Measurements from ENCODE around the gene TAF6L. TPM values are rescaled to one million over a fixed set of nuclear protein-coding genes. Genes with fewer than 3 reads are reported as not detected.
A peak's percentile ranks its signal among the peaks of the same experiment; 100 is the strongest.

TAF6L gene
- total and polyA plus RNA-seq, 3 experiments from 2014 or later: 9.6 to 24.1 (median 21.8) TPM

DNA sequence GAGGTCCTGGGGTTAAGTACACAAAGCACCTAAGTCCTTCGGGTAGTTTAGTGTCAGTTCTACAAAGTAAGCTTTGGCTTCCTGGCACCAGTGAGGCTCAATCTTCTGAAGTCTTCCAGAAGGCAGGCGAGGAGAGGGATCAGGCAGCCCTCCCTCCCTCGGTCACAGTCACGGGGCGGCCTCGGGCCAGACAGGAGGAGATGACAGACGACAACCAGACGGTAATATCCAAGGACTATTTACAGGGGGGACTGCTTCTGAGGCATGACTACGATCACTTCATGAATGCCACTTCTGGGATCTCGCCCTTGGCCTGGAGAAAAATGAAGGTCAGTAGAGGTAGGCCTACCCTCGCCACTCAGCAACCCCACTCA lies 21.0 kb downstream of the TAF6L start:
- peak in 1 of 5 donors; percentile 27 for DNase-seq
- H3K36me3 Mint-ChIP-seq: peaks cover 0 to 82% (median 14%) of the 10 kb centered on the region in 3 donors
- H3K4me1 Mint-ChIP-seq: peaks cover 36 to 56% (median 56%) of the 10 kb centered on the region in 3 donors
- peak overlapping the region; percentile 84 for H3K27ac ChIP-seq (ENCODE audit: low read depth, low read length)
- H3K27ac Mint-ChIP-seq: peak overlapping the region; percentile 67 to 100 (median 96)
- ChIA-PET CTCF (interaction anchor here (0.7 to 0.9 kb wide), 2 partner anchors 35 to 201 kb away, joined by 3 read pairs; partner anchors contain the start of gene TUT1), POLR2A (interaction anchor here (0.5 to 3.7 kb wide), 6 partner anchors 39 to 89 kb away, joined by 3 to 17 read pairs (median 3); partner anchors contain the start of genes SLC3A2, STX5 and WDR74)
- H3K9me3 Mint-ChIP-seq: no peaks in the 10 kb centered on the region
- H3K4me3 ChIP-seq (ENCODE audit: low read length): peak overlapping the region; percentile 79
- H3K36me3 ChIP-seq (ENCODE audit: insufficient read depth, low read length): peaks cover 51% of the 10 kb centered on the region
- H3K27me3 Mint-ChIP-seq: no peaks in the 10 kb centered on the region
- H3K4me1 ChIP-seq (ENCODE audit: insufficient read depth, low read length): peaks cover 30% of the 10 kb centered on the region
- H3K4me3 Mint-ChIP-seq: peak overlapping the region; percentile 85 to 97 (median 90)
- H3K27me3 ChIP-seq (ENCODE audit: insufficient read depth, low read length, poor library complexity, severe bottlenecking): no peaks in the 10 kb centered on the region
- no peaks in the 10 kb centered on the region for H3K9me3 ChIP-seq (ENCODE audit: low read length)

- CTCF ChIA-PET: interaction anchor here (1.0 to 1.3 kb wide), 2 partner anchors 43 to 47 kb away, joined by 3 read pairs; no protein-coding TSS in a partner anchor
- peaks cover 21% of the 10 kb centered on the region for H3K4me1 ChIP-seq (ENCODE audit: insufficient read depth, low read length)
- peak overlapping the region in 2 of 7 donors; percentile 5 to 41 for H3K4me3 Mint-ChIP-seq
- H3K27ac Mint-ChIP-seq: peak overlapping the region in 6 of 8 donors; percentile 18 to 76 (median 49)
- H3K4me3 ChIP-seq (ENCODE audit: low read length): no peak overlapping the region
- H3K9me3 ChIP-seq (ENCODE audit: low read length): no peaks in the 10 kb centered on the region
- H3K36me3 Mint-ChIP-seq: peaks cover 4 to 87% (median 19%) of the 10 kb centered on the region in 3 donors
- DNase-seq: no peak
- H3K9me3 Mint-ChIP-seq: no peaks in the 10 kb centered on the region
- no peaks in the 10 kb centered on the region for H3K27me3 ChIP-seq (ENCODE audit: insufficient read depth, low read length, poor library complexity, severe bottlenecking)
- peaks cover 24 to 40% (median 38%) of the 10 kb centered on the region in 3 donors for H3K4me1 Mint-ChIP-seq
- peaks cover 67% of the 10 kb centered on the region for H3K36me3 ChIP-seq (ENCODE audit: insufficient read depth, low read length)
- H3K27me3 Mint-ChIP-seq: no peaks in the 10 kb centered on the region
- H3K27ac ChIP-seq (ENCODE audit: low read depth, low read length): no peak overlapping the region
- POLR2A ChIA-PET: interaction anchor here (0.6 to 1.2 kb wide), 7 partner anchors 16 to 165 kb away, joined by 3 to 7 read pairs (median 3); partner anchors contain the start of genes SLC3A2 and ZBTB3
Measured at GRCh38 chr11:62794201-62794775, 23.1 kb downstream of the TAF6L start.

DNA sequence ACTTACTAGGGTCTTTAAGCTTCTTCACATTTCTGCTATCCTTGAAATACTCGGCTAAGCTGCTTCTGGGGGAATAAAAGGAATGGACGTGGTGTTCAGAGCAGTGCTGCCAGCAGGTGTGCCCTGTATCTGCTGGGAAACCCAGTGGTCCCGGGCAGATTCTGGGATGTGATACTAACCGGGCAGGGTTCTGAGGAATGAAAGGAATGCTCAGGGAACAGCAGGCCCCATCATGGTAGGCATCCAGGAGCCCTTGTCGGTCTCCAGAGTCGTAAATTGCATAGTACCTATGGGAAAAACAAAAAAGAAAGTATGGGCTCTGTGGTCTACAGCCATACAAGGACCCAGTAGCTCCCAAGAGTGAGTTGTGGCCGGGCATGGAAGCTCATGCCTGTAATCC lies 25.1 kb downstream of the TAF6L start:
- Histone ChIP-seq H3K9me3 (ENCODE audit: low read length) (no peaks in the 10 kb centered on the region), H3K4me3 (ENCODE audit: low read length) (no peak overlapping the region), H3K27ac (ENCODE audit: low read depth, low read length) (no peak overlapping the region), H3K4me1 (ENCODE audit: insufficient read depth, low read length) (peaks cover 11% of the 10 kb centered on the region), H3K36me3 (ENCODE audit: insufficient read depth, low read length) (peaks cover 79% of the 10 kb centered on the region), H3K27me3 (ENCODE audit: insufficient read depth, low read length, poor library complexity, severe bottlenecking) (no peaks in the 10 kb centered on the region)
- H3K36me3 Mint-ChIP-seq: peaks cover 4 to 88% (median 21%) of the 10 kb centered on the region in 3 donors
- ChIA-PET CTCF (interaction anchor here (1.0 to 2.0 kb wide), 3 partner anchors 9 to 21 kb away, joined by 3 to 6 read pairs (median 3); no protein-coding TSS in a partner anchor), POLR2A (interaction anchor here (0.6 to 1.0 kb wide), 5 partner anchors 9 to 117 kb away, joined by 3 to 5 read pairs (median 4); partner anchors contain the start of gene NXF1)
- no peak overlapping the region for H3K4me3 Mint-ChIP-seq
- H3K27ac Mint-ChIP-seq: peak overlapping the region in 4 of 8 donors; percentile 32 to 63 (median 48)
- DNase-seq: no peak
- no peaks in the 10 kb centered on the region for H3K27me3 Mint-ChIP-seq
- no peaks in the 10 kb centered on the region for H3K9me3 Mint-ChIP-seq
- peaks cover 10 to 23% (median 20%) of the 10 kb centered on the region in 3 donors for H3K4me1 Mint-ChIP-seq

DNA sequence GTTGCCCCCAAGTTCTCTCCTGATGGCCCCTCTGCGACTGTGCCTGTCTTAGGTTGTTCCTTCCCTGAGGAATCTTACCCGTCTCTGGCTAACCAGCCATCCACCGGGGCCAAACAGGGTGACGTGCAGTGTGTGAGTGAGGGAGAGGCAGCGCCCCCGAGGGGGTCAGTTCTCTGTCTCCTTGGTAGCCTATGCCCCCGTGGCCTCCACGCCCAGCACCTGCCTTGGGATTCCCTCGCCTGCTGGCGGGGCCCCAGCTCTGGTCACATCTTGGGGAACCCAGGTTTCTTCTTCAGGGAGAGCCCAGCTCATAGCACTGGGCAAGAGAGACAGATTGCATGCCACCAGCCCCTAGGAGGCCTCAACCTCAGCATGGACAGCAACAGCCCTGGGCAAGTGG lies 28.3 kb downstream of the TAF6L start:
- ChIA-PET CTCF (interaction anchor here (2.4 kb wide), 1 partner anchor 13 kb away, joined by 13 read pairs; the partner anchor contains the start of gene TMEM179B), POLR2A (interaction anchor here (1.2 kb wide), 1 partner anchor 42 kb away, joined by 4 read pairs; no protein-coding TSS in a partner anchor)
- Histone ChIP-seq H3K9me3 (ENCODE audit: low read length) (no peaks in the 10 kb centered on the region), H3K27ac (ENCODE audit: low read depth, low read length) (no peak overlapping the region), H3K27me3 (ENCODE audit: insufficient read depth, low read length, poor library complexity, severe bottlenecking) (no peaks in the 10 kb centered on the region), H3K4me1 (ENCODE audit: insufficient read depth, low read length) (peaks cover 17% of the 10 kb centered on the region), H3K36me3 (ENCODE audit: insufficient read depth, low read length) (peaks cover 79% of the 10 kb centered on the region), H3K4me3 (ENCODE audit: low read length) (no peak overlapping the region)
- Mint-ChIP-seq H3K4me1 (peaks cover 16 to 30% (median 17%) of the 10 kb centered on the region in 3 donors), H3K4me3 (peak overlapping the region in 1 of 7 donors; percentile 45), H3K27ac (no peak overlapping the region), H3K27me3 (no peaks in the 10 kb centered on the region), H3K9me3 (no peaks in the 10 kb centered on the region), H3K36me3 (peaks cover 4 to 92% (median 21%) of the 10 kb centered on the region in 3 donors)
- DNase-seq: no peak

DNA sequence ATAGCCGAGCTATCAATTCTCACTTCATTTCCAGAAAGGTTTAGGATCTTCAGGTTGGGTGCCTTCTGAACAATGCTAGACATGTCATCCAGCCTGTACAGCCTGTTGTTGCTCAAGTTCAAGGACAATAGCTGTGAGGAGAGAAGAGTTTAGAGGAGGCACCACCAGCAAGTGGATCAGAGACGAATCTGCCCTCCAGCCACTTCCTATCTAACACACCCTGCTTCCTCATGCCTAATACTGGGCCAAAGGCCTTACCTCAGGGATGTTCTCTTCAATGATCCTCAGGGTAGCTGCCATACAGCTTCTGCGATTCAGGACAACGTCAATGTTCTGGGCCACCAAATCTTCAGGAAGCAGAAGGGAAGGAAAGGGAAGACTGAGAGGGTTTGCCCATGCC lies 29.9 kb downstream of the TAF6L start:
- H3K27ac Mint-ChIP-seq: peak overlapping the region in 4 of 8 donors; percentile 12 to 78 (median 22)
- H3K9me3 Mint-ChIP-seq: no peaks in the 10 kb centered on the region
- peaks cover 23 to 44% (median 28%) of the 10 kb centered on the region in 3 donors for H3K4me1 Mint-ChIP-seq
- Histone ChIP-seq H3K27ac (ENCODE audit: low read depth, low read length) (no peak overlapping the region), H3K4me1 (ENCODE audit: insufficient read depth, low read length) (peaks cover 21% of the 10 kb centered on the region), H3K9me3 (ENCODE audit: low read length) (no peaks in the 10 kb centered on the region), H3K36me3 (ENCODE audit: insufficient read depth, low read length) (peaks cover 64% of the 10 kb centered on the region), H3K27me3 (ENCODE audit: insufficient read depth, low read length, poor library complexity, severe bottlenecking) (no peaks in the 10 kb centered on the region), H3K4me3 (ENCODE audit: low read length) (no peak overlapping the region)
- POLR2A ChIA-PET: interaction anchor here (0.5 to 2.3 kb wide), 3 partner anchors 14 to 161 kb away, joined by 3 to 14 read pairs (median 6); partner anchors contain the start of genes TMEM179B and WDR74
- CTCF ChIA-PET: interaction anchor here (2.4 kb wide), 1 partner anchor 14 kb away, joined by 13 read pairs; the partner anchor contains the start of gene TMEM179B
- no peak for DNase-seq
- H3K27me3 Mint-ChIP-seq: peaks cover 0 to 3% of the 10 kb centered on the region in 2 donors
- peaks cover 4 to 86% (median 16%) of the 10 kb centered on the region in 3 donors for H3K36me3 Mint-ChIP-seq
- peak overlapping the region in 2 of 7 donors; percentile 28 to 62 for H3K4me3 Mint-ChIP-seq

- CTCF ChIA-PET: interaction anchor here (1.1 to 2.6 kb wide), 2 partner anchors 14 to 17 kb away, joined by 3 to 18 read pairs; partner anchors contain the start of gene TMEM179B
- Histone ChIP-seq H3K27me3 (ENCODE audit: insufficient read depth, low read length, poor library complexity, severe bottlenecking) (no peaks in the 10 kb centered on the region), H3K4me1 (ENCODE audit: insufficient read depth, low read length) (peaks cover 26% of the 10 kb centered on the region), H3K36me3 (ENCODE audit: insufficient read depth, low read length) (peaks cover 33% of the 10 kb centered on the region), H3K27ac (ENCODE audit: low read depth, low read length) (peak overlapping the region; percentile 95), H3K4me3 (ENCODE audit: low read length) (peak overlapping the region; percentile 70), H3K9me3 (ENCODE audit: low read length) (no peaks in the 10 kb centered on the region)
- H3K4me1 Mint-ChIP-seq: peaks cover 26 to 47% (median 30%) of the 10 kb centered on the region in 3 donors
- H3K4me3 Mint-ChIP-seq: peak overlapping the region; percentile 96 to 99 (median 99)
- peaks cover 0 to 3% of the 10 kb centered on the region in 2 donors for H3K27me3 Mint-ChIP-seq
- POLR2A ChIA-PET: interaction anchor here (0.6 to 2.0 kb wide), 5 partner anchors 17 to 37 kb away, joined by 3 to 13 read pairs (median 4); partner anchors contain the start of genes STX5, TEX54, TMEM179B and WDR74
- DNase-seq: no peak
- H3K9me3 Mint-ChIP-seq: no peaks in the 10 kb centered on the region
- peaks cover 0 to 56% (median 7%) of the 10 kb centered on the region in 3 donors for H3K36me3 Mint-ChIP-seq
- peak overlapping the region; percentile 75 to 99 (median 96) for H3K27ac Mint-ChIP-seq
Measured at GRCh38 chr11:62804310-62805075, 33.3 kb downstream of the TAF6L start.
